ENCODE measurements around the gene ING2.

The ING2 gene

DNA sequence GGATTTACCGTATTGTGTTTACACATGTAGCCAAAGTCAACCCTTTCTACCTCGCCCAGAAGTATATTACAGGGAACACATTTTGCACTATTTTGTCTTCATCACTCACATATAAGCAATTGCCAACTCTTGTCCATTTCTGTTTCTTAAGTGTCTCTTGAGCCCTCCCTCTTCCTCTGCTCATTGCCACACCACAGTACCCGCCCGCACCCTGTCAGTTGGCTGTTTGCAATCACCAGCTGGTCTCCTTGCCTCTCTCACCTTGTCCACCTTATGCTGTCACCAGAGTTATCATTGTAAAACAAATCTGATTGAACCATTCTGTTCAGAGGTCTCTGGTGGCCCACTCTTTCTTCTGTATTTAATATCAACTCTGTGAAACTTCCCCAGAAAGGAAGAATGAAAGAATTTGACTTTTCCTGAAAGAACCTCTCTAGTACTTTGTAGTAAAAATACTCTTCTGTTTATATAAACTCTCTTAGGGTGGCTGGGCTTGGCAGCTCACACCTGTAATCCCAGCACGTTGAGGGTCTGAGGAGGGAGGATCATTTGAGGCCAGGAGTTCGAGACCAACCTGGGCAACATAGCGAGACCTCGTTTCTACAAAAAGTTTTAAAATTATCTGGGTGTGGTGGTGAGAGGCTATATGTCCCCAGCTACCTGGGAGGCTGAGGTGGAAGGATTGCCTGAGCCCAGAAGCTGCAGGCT, 50.2 kb downstream of the ING2 start:
- no peaks in the 10 kb centered on the region for H3K4me1 ChIP-seq (ENCODE audit: control insufficient read depth, insufficient read depth, low read length)
- no peak overlapping the region for H3K9ac ChIP-seq (ENCODE audit: low read length)
- H3K9me3 ChIP-seq (ENCODE audit: control insufficient read depth, low read length) = no peaks in the 10 kb centered on the region
- no peaks in the 10 kb centered on the region for H3K36me3 ChIP-seq (ENCODE audit: control insufficient read depth, insufficient read depth, low read length)
- no peak overlapping the region for H3K4me3 ChIP-seq (ENCODE audit: low read length)
- no peaks in the 10 kb centered on the region for H3K27me3 ChIP-seq (ENCODE audit: control insufficient read depth, insufficient read depth, low read length)

- Histone ChIP-seq H3K4me3 (ENCODE audit: low read length) (no peak overlapping the region), H3K27me3 (ENCODE audit: control insufficient read depth, insufficient read depth, low read length) (no peaks in the 10 kb centered on the region), H3K36me3 (ENCODE audit: control insufficient read depth, insufficient read depth, low read length) (no peaks in the 10 kb centered on the region), H3K9me3 (ENCODE audit: control insufficient read depth, low read length) (no peaks in the 10 kb centered on the region), H3K9ac (ENCODE audit: low read length) (no peak overlapping the region), H3K4me1 (ENCODE audit: control insufficient read depth, insufficient read depth, low read length) (no peaks in the 10 kb centered on the region)
Observed at GRCh38 chr4:183556947-183557346, 52.1 kb downstream of the ING2 start.

DNA sequence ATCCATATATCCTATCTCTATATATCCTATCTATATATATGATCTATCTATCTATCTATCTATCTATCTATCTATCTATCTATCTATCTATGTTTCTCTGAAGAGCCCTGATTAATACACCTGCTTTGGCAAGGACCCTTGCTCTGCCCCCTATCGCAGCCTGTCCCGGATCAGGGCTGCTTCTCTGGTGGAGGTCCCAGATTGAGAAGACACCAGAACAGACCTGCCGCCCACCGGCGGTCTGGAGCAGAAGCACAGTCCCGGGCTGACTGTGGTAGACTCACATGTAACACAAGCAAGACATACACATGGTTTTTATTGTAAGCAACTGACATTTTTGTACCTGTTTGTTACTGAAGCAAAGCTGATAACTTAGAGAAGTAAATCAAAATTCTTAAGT, 52.8 kb downstream of the ING2 start:
- Histone ChIP-seq H3K27me3 (ENCODE audit: control insufficient read depth, insufficient read depth, low read length) (no peaks in the 10 kb centered on the region), H3K4me1 (ENCODE audit: control insufficient read depth, insufficient read depth, low read length) (no peaks in the 10 kb centered on the region), H3K36me3 (ENCODE audit: control insufficient read depth, insufficient read depth, low read length) (no peaks in the 10 kb centered on the region), H3K9ac (ENCODE audit: low read length) (no peak overlapping the region), H3K4me3 (ENCODE audit: low read length) (no peak overlapping the region), H3K9me3 (ENCODE audit: control insufficient read depth, low read length) (no peaks in the 10 kb centered on the region)

DNA sequence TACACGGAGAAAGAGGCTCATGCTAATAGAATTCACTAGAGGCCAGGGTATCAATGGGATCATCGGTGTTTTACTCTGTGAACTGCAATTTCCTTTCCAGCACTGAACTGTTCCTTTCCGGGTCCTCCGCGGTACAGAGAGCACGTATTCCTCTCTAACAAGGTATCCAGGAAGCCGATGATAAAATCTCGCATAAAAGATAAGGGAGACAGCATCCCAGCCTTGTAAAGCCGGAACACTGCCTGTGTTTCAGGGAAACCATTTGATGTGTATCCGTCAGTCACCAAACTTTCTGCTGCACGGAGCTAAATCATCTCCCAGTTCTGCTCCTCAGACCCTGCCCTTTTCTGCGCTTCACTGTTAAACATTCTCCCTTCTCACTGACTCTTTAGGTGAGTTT, 54.0 kb downstream of the ING2 start:
- Histone ChIP-seq H3K4me1 (ENCODE audit: control insufficient read depth, insufficient read depth, low read length) (no peaks in the 10 kb centered on the region), H3K9me3 (ENCODE audit: control insufficient read depth, low read length) (no peaks in the 10 kb centered on the region), H3K27me3 (ENCODE audit: control insufficient read depth, insufficient read depth, low read length) (no peaks in the 10 kb centered on the region), H3K9ac (ENCODE audit: low read length) (no peak overlapping the region), H3K4me3 (ENCODE audit: low read length) (no peak overlapping the region), H3K36me3 (ENCODE audit: control insufficient read depth, insufficient read depth, low read length) (no peaks in the 10 kb centered on the region)

DNA sequence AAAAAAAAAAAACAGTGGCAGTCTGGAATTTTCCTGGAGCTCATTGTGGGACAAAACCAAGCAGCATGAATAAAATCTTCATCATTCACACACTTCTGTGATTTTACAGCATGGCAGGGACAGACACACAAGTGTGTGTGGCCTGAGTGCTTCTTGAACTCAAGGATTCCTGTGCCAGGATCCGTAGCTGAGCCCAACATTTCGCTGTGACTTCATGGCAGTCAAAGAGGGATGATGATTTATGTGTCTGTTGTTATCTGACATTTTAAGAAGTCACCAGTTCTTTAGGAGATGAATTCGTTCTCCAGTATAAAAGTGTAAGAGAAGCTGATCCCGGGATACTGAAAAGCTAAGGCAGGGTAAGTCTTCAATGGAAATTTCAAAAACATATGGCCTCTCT, 57.0 kb downstream of the ING2 start:
- Histone ChIP-seq H3K9ac (ENCODE audit: low read length) (no peak overlapping the region), H3K36me3 (ENCODE audit: control insufficient read depth, insufficient read depth, low read length) (no peaks in the 10 kb centered on the region), H3K27me3 (ENCODE audit: control insufficient read depth, insufficient read depth, low read length) (no peaks in the 10 kb centered on the region), H3K4me3 (ENCODE audit: low read length) (no peak overlapping the region), H3K9me3 (ENCODE audit: control insufficient read depth, low read length) (no peaks in the 10 kb centered on the region), H3K4me1 (ENCODE audit: control insufficient read depth, insufficient read depth, low read length) (no peaks in the 10 kb centered on the region)
